GM21526 (cell line): Measurements from ENCODE around the gene SLC23A2.

Experiments used
- ATAC-seq: cut with Tn5 transposase; IDR thresholded peaks from one replicate; pipeline ENCODE4 v1.9.1; 2021; ENCODE audit warnings: moderate library complexity; ENCODE audit not compliant: unreplicated experiment, low FRiP score

SLC23A2 gene

DNA sequence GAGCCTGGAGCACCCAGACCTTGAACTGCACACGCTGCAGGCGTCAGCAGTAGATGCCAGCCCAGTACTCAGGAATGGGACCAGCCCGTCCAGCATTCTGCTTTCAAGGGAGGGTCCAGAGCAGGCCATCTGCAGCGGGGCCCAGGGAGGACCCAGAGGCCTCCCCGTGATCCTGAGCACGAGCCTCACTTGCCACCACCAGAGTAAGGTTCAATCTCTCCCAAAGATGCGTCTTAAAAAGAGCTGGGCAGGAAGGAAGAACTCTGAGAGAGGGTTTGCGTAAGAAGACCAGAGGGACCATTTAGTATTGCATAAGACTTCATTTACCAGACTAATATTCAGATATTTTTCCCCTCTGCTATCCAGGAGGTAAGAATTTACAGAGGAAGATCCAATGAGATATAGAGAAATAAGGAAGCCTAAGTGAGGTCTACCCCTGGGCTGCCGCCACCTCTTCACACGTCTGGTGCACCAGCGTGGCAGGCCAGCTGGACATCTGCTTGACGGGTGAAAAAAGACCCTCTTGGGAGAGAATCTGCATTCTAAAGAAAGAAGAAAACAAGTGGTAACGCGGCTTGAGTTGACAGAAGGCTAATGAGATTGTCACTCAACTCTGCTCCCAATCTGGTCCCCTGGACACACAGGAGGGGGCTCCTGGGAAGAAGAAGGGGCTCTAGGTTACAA, 172.3 kb downstream of the SLC23A2 start:
- ATAC-seq = no peak

DNA sequence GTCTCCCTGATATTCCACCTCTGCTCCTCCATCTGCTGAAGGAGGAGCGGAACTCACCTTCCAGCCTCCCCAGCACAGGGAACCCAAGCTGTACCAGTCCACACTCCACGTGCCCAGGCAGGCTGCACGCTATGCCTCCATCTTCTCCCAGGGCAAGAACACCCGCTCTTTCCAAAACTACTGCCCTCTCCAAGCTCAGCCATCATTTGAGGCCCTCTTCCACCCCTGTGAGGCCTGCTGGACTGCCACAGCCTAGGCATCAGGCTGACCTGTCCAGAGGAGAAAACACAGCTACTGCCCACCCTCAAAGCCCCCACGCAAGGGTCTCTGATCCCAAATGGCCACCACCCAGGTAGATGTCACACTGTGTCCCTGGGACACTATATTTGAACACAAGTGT, 179.7 kb downstream of the SLC23A2 start:
- no peak for ATAC-seq

DNA sequence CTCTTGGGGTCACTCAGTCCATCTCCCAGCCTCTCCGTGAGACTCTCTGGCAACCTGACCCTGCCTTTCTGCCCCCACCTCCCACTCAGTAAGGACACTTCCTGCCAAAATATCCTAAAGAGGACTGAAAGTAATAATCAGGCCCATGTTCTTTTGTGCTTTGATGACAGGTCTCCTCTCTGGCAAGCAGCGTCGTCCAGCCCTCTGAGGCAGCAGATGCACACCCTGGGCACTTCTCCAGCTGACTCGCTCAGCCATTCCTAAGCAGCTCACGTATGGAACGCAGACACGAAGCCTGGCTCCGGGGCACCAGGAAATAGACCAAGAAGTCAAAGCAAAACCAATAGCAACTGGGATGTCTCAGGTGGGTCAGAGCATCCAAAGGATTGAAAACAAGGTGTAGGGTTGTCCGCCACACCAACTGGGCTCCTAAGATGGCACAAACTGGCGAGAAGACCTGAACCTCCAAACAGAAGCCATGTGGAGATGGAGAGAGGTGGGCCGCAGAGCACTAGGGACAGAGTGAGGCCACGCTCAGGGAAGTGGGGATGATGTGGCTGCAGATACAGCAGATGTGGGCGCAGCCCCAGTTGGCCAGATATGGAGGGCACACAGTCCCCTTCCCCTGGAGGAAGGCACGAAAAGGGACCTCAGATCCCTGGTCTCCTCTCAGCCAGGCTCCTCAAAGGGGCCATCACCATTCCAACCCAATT, 180.3 kb downstream of the SLC23A2 start:
- no peak for ATAC-seq

DNA sequence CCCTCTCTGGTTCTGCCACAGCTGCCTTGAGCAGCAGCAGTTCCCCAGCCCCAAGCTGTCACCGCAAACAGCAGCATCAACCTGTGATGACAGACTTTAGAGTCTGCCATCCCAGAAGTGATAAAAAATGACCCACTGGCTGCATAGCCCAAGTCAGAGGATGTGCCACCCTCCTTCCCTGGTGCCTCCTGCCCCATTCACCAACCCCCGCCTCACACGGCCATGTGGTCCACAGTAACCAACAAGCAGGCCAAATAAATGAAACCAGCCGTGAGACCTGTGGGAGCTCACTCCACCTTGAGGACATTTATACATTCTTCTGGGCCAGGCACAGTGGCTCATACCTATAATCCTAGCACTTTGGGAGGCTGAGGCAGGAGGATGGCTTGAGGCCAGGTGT, 181.4 kb downstream of the SLC23A2 start:
- ATAC-seq = no peak

DNA sequence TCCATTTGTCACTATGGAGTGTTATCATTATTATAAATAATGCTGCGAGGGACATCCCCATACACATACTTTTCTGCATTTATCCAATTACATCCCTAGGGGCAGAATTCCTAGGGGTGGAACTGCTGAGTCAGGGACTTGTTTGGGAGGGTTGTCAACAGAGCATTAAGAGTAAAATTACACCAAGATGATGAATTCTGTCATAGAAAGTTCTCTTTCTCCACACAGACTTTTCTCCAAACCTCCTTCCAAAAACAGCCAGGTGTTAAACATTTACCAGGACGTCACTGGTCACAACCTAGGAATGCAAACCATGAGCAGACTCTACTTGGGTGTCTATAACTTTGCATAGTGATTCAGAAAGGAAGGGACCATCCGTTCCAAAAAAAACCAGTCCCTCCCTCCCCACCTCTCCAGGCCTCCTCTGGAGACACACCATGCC, 184.1 kb downstream of the SLC23A2 start:
- no peak for ATAC-seq

DNA sequence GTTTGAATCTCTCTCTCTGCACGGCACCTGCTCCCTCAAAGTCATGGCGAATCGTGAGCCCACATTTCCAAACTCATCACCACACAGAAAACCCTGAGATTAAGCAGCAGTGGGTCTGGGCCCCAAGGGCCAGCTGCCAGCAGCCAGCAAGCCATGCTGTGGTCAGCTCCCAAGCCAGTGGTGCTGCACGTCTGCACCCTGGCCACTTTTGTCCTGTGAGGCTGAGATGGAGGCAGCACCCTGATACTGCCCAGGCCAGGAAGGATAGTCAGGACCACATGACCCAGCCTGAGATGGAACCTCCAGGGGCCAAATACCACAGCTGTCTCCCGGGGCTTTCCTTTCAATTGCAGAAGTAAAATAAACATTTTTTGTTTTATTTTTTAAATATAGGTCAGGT, 185.7 kb downstream of the SLC23A2 start:
- ATAC-seq = no peak

DNA sequence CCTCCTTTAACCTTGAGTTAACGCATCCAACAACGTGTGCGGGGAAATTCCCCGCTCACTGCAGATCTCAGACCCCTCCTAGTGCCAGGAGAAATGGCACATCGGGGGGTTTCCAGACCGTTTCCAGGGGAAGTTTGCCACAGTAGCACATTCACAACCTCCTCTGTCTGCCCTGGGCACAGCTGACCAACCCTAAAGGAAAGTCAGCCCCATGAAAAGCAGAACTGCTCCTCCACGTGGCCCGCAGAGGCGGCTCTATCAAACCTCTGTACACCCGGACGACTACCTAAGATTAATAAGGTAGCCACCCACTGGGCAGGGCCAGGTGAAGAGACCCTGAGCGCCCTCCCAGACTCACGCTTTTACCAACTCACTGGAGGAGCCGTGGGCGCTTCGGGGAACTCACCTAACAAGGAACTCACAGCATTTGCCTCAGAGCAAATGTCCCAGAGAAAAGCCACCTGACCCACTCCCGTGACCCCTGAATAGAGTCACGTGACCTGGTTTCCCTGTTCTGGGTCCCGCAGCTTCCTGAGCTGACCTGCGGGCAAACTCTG, 186.5 kb downstream of the SLC23A2 start:
- ATAC-seq = peak; percentile 46

DNA sequence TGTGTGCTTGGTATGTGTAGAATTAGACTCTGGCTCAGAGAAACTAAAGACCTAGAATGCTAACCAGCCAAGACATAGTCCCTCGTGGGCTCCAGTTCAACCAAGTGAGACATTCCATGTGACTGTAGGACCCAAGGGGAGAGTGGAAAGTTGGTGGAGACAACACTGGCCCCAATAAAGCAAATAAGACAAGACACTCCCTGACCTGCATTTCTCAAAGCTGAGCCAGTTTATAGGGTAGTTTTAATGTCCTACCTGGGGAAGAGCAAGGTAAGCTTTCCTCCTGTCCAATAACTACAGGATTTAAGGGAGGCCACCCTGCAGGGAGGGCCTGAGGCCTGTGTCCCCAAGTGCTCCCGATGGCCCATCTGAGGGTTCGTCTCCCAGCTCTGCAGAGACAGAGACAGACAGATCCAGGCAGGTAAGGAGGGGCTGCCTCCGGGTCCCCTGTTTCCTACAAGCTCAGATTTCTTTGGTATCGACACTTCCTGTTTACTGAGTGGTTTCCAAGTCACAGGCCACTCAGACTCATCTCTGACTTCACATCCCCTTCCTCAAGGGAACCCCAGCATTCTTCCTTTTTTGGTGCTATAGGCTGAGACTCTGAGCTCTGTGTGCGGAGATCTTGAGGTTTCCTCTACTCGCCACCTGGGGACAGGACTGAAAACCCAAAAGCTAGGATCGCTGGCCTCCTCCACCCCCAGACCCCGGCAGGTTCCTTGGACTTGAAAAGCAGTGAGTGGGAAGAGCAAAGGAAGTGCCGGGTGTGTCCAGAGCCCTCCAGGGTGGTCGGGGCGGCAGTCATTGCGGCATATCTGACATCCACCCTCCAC, 187.2 kb downstream of the SLC23A2 start:
- peak; percentile 39 for ATAC-seq

DNA sequence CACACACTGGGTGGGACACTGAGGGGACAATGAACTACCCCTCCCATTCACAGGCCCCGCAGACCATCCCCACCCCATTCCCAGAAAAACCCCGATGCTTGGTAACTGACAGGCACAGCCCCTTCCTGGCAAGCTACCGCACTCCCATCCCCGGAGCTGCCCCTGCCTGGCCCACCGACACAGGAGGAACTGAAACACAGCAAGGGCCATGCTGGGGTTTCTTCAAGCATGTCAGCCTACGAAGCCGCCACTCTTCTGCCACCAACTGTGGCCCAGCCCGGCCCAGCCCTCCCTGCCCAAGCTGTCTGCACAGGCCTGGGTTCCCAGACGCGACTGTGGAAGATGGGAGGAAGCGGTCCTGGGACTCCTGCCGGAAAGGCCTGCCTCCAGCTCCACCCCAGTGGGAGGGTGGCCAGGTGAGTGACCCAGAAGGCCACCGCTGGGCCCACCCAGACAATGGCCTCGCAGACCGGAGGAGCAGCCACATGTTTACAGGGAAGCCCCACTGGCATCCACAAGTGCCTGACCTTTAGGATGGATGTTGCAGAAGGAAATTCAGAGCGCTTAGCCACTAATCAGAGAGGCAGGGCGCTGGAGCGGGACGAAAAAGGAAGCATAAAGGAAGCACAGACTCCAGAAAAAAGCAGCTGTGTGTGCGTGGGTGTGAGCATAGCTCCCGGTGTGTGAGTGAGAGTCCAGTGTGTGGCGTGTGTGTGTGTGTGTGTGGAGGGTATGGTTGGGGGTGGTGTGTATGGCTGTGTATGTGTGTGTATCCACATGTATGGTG, 188.0 kb downstream of the SLC23A2 start:
- peak; percentile 29 for ATAC-seq

DNA sequence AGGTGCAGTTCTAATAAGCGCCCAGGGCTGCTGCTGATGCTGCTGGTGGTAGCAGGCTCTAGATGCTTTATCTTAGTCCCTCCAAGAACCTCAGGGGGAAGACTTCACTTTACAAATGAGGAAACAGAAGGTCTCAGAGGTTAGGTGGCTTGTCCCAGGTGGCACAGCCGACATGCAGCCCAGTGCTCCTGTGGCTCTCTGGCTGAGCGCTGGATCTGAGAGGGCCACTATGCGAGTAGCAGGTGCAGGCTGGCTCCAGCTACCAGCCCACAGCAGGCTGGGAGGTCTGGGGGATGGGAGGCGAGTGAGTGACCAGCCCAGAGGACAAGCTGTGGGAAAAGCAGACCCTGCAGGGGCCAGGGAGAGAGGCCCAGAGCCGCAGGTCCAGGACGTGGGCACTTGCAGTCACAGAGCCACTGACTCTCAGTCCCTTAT, 188.7 kb downstream of the SLC23A2 start:
- ATAC-seq = no peak

DNA sequence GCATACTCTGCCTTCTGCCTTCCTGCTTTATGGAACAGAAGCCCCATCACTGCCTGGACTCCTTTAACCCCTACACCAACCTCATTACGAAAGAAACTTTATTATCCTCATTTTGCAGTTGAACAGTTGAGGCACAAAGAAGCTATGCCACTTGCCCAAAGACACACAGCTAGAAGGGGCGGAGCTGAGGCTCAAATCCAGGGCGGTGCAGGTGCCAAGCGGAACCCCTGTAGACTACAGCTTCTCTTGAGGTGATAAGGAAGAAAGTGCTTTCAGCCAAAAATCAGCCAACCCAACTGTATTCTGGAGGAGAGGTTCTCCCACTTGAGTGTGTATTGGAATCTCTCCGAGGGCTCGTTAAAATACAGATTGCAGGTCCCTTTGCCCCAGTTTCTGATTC, 189.1 kb downstream of the SLC23A2 start:
- no peak for ATAC-seq

DNA sequence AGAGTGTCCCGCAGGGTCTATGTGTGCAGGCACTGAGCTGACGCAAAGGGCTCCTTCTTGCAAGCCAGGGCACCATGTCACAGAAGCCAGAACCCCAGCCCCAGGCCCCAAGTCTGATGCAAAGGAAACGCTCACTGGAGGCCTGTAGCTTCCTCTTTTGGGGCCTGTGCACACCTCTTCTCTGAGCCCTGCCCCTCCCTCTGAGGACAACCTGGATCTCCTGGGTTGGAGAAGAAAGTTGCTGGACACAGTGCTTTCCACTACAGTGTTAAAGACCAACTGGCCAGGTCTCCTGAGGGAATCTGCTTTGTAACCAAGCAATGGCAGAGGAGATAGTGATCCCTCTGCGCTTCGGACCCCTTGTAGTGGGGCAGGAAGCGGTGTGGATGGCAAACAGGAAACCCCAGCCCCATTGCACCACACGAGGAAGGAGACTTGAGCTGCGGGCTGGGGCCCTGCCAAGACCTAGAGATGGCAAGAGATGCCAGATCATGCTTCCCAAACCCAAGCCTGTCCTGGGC, 189.6 kb downstream of the SLC23A2 start:
- no peak for ATAC-seq

DNA sequence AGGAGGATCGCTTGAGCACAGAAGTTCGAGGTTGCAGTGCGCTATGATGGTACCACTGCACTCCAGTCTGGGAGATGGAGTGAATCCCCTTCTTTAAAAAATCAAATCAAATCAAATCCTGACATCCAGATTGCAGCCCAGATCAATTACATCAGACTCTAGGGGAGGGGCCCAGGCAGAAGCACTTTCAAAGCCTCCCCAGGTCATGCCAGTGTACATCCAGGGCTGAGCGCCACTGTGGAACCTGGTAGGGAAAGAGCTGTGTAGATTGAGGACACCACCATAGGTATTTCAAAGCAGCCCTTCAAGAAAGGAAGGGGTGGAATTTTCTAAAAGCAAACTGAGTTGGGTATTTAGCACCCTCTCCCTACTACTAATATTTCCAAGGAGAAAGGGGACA, 190.1 kb downstream of the SLC23A2 start:
- ATAC-seq = no peak

DNA sequence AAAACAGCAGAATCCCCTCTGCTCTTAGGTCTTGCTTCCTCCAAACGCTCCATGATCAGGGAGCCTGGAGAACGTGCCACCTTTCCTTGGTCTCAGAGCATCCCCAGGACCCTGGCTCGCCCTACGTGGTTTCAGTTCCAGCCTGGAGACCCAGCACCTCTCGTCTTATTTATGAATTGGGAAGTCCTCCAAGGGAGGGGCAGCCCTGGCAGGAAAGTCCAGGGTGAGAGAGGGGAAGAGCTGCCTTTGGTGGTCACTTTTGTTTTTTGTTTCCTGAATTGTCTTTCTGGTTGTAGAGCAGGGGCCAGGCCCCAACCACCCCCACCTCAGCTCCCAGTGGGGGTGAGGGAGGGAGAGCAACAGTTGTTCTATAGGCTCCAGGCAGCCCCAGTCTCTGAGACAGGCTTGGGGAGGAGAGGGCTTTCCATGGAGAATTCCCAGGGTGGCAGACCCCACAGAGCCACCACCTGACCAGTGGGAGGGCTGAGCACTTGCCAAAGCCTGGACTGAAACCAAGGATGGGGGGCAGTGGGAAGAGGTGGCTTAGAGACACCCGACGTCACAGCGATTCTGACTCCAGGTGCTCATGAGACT, 190.8 kb downstream of the SLC23A2 start:
- no peak for ATAC-seq

DNA sequence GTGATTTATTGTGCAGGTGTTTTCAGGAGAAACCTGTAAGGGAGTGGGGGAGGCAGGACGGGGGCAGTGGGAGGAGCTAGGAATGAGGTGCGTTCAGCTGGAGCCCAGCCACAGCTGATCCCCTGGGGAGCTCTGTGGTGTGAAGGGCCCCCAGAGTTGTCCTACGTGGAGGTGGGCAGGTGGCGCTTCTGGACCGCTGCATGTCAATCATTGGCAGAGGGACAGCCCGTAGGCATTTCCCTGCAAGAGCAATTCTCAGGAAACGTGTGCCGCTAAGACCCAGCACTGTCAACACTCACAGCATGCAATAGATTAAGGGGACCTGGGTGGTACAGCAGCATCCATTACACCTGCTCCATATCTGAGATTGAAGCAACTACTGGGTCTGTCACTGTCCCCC, 191.6 kb downstream of the SLC23A2 start:
- ATAC-seq = no peak

DNA sequence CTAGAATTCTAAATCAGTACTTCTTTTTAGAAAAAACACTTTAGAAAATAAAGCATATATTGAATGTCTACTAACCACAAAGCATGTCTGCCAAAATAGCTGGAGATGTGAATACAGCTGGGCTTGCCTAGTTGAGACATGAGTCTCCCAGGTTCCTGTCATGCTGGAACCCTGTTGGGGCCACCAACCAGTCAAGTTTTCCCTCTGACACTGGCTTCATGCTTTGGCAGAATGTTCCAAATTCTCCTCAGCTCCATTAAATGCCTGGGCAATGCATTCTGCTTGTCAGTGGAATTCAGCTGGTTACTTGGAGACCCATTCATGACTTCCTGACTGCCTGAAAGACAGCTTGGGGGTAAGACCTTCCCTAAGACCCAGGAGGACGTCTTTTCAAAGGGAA, 192.4 kb downstream of the SLC23A2 start:
- no peak for ATAC-seq

DNA sequence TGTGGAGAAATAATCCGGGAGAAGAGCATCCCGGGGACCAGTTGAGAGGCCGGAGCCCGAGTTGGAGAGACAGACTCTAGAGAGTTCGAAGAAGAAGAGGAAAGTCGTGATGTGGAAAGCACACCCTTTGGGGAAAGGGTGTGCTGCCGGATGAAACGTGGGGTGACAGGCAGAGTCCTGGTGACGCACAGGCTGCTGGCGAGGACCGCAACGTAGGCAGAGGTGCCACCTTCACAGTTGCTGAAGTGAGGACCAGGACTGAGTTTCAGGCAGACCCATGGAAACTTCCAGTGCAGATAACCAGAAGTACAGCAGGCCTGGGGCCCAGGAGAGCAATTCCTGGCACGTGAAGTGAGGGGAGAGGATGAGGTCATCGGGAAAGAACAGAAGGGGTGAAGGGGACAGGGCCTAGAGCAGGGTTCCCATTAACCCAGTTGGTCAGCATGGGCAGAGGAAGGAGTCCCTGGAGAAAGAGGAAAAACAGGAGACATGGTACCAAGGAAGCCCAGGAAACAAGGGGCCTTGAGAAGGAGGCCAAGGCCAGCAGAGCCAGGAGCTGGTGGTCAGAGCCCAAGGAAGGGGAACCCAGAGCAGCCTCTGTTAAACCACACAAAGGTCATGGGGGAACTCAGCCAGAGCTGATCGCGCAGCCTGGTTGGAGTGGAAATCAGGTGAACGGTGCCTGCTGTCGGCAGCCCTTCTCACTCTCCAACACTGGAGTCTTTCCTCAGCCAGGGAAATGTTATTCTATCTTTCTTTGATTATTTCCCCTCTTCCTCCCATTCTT, 195.5 kb downstream of the SLC23A2 start:
- no peak for ATAC-seq

DNA sequence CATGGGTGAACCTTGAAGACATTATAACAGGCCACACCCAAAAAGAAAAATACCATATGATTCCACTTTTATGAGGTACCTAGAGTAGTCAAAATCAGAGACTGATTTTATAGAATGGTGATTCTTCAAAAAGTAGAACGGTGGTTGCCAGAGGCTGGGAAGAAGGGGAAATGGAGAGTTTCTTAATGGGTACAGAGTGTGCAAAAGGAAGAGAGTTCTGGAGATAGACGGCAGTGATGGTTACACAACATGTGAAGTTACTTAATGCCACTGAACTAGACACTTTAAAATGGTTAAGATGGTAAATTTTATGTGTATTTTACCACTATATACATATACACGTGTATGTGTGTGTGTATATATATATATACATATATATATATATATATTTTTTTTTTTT, 198.8 kb downstream of the SLC23A2 start:
- ATAC-seq = no peak
